Inferior parietal cortex (tissue), 1 donor: ENCODE measurements around the gene PLEKHG2.

Source experiments
- DNase-seq: peaks from one replicate; pipeline ENCODE4 v3.0.0-alpha.2; 2016; ENCODE audit errors: extremely low spot score

PLEKHG2 gene

GRCh38 chr19:39385629-39386411 is 26.6 kb upstream of the PLEKHG2 start:
- no peak for DNase-seq

- DNase-seq = no peak
These were observed 25.9 kb upstream of the PLEKHG2 start for GRCh38 chr19:39386557-39386956.

GRCh38 chr19:39388657-39389056 is 23.8 kb upstream of the PLEKHG2 start:
- no peak for DNase-seq

- DNase-seq = no peak
These were observed 22.6 kb upstream of the PLEKHG2 start for GRCh38 chr19:39389631-39390414.

- DNase-seq = no peak
These were observed 22.1 kb upstream of the PLEKHG2 start for GRCh38 chr19:39390451-39390750.

- DNase-seq = peak; percentile 100
These were observed 21.6 kb upstream of the PLEKHG2 start, which contains the start of the genes MED29 and PAF1 for GRCh38 chr19:39390751-39391437. Gene MED29 (plus strand): TSS chr19:39391378. CDS start chr19:39391423, 45 bp downstream. Gene PAF1 (minus strand): TSS chr19:39391106. CDS start chr19:39390864, 242 bp downstream.

GRCh38 chr19:39397360-39398296 is 14.8 kb upstream of the PLEKHG2 start:
- DNase-seq = peak; percentile 81

GRCh38 chr19:39398297-39398864 is 14.1 kb upstream of the PLEKHG2 start:
- DNase-seq = no peak

GRCh38 chr19:39399668-39400050 is 12.8 kb upstream of the PLEKHG2 start:
- DNase-seq = no peak

- no peak for DNase-seq
These were observed 12.4 kb upstream of the PLEKHG2 start for GRCh38 chr19:39400061-39400460.

- DNase-seq = no peak
These were observed 11.4 kb upstream of the PLEKHG2 start for GRCh38 chr19:39401070-39401548.

GRCh38 chr19:39401549-39402345 is 10.7 kb upstream of the PLEKHG2 start:
- no peak for DNase-seq

- peak; percentile 48 for DNase-seq
These were observed 9.8 kb upstream of the PLEKHG2 start for GRCh38 chr19:39402346-39403300.

- DNase-seq = no peak
These were observed 8.8 kb upstream of the PLEKHG2 start for GRCh38 chr19:39403331-39404312.

- no peak for DNase-seq
These were observed 7.1 kb upstream of the PLEKHG2 start for GRCh38 chr19:39405261-39405957.

GRCh38 chr19:39405958-39406655 is 6.4 kb upstream of the PLEKHG2 start:
- no peak for DNase-seq
